Neural cell (in vitro differentiated cells): ENCODE data around the gene NSFL1C. TPM values are rescaled to one million over a fixed set of nuclear protein-coding genes. Genes with fewer than 3 reads are reported as not detected.

Experiments
- H2AFZ ChIP-seq: fragments of 200-600, 300-800 bp; sonication (generic), shearing (Covaris generic); 2 replicates; pipeline ENCODE4 v1.6.0; 2014; ENCODE audit warnings: low read depth, mild to moderate bottlenecking, antibody characterized with exemption, low read length, moderate library complexity
- H3F3A ChIP-seq: fragments of 200-600 bp; shearing (Covaris generic); 2 replicates; pipeline ENCODE4 v1.6.1; 2016; ENCODE audit warnings: mild to moderate bottlenecking, moderate library complexity, mixed read lengths, antibody characterized with exemption, low read length; ENCODE audit not compliant: insufficient read depth, poor library complexity, severe bottlenecking
- H3K27ac ChIP-seq: fragments of 200-600, 300-800 bp; sonication (generic), shearing (Covaris generic); 2 replicates; pipeline ENCODE4 v1.5.1; 2014; ENCODE audit warnings: mild to moderate bottlenecking, low read length, moderate library complexity
- H3K27me3 ChIP-seq: fragments of 300-800, 200-600 bp; sonication (generic), shearing (Covaris generic); 2 replicates; pipeline ENCODE4 v1.6.0; 2014; ENCODE audit warnings: mild to moderate bottlenecking, low read depth, low read length, moderate library complexity; ENCODE audit not compliant: insufficient read depth
- H3K36me3 ChIP-seq: fragments of 300-800, 200-600 bp; sonication (generic), shearing (Covaris generic); 2 replicates; pipeline ENCODE4 v1.5.1; 2014; ENCODE audit warnings: mild to moderate bottlenecking, antibody characterized with exemption, low read length, moderate library complexity; ENCODE audit not compliant: insufficient read depth
- H3K4me2 ChIP-seq: fragments of 300-800, 200-600 bp; sonication (generic), shearing (Covaris generic); 2 replicates; pipeline ENCODE4 v1.6.0; 2014; ENCODE audit warnings: mild to moderate bottlenecking, low read length
- H3K4me3 ChIP-seq: fragments of 300-800, 200-600 bp; sonication (generic), shearing (Covaris generic); 2 replicates; pipeline ENCODE4 v1.5.1; 2014; ENCODE audit warnings: mild to moderate bottlenecking, low read length, moderate library complexity
- H3K79me2 ChIP-seq: fragments of 200-600 bp; shearing (Covaris generic); replicated peaks from 2 replicates; pipeline ENCODE4 v1.6.0; 2014; ENCODE audit warnings: mild to moderate bottlenecking, low read length, moderate library complexity; ENCODE audit not compliant: insufficient read depth
- H3K9ac ChIP-seq: fragments of 300-800, 200-600 bp; sonication (generic), shearing (Covaris generic); 2 replicates; pipeline ENCODE4 v1.6.1; 2016; ENCODE audit warnings: mild to moderate bottlenecking, low read length, mixed read lengths
- H3K9me2 ChIP-seq: fragments of 200-600 bp; shearing (Covaris generic); 2 replicates; pipeline ENCODE4 v1.6.1; 2016; ENCODE audit warnings: mild to moderate bottlenecking, low read length, mixed read lengths; ENCODE audit not compliant: insufficient read depth
- H3K9me3 ChIP-seq: fragments of 200-600, 300-800 bp; sonication (generic), shearing (Covaris generic); 2 replicates; pipeline ENCODE4 v1.6.1; 2016; ENCODE audit warnings: mild to moderate bottlenecking, mixed run types, low read length, moderate library complexity, mixed read lengths
- H4K20me1 ChIP-seq: fragments of 200-600 bp; shearing (Covaris generic); 2 replicates; pipeline ENCODE4 v1.6.1; 2016; ENCODE audit warnings: mild to moderate bottlenecking, mixed run types; ENCODE audit not compliant: insufficient read depth
- CTCF ChIP-seq: fragments of 450-650 bp; IDR thresholded peaks from 2 replicates; pipeline ENCODE4 v1.5.1; 2014; ENCODE audit warnings: antibody characterized with exemption, mild to moderate bottlenecking, moderate library complexity; ENCODE audit not compliant: poor library complexity, severe bottlenecking
- EP300 ChIP-seq: fragments of 450-650 bp; conservative IDR thresholded peaks from 2 replicates; pipeline ENCODE4 v1.6.1; 2014; ENCODE audit warnings: antibody characterized with exemption, mild to moderate bottlenecking, moderate library complexity; ENCODE audit not compliant: poor library complexity, severe bottlenecking
- EZH2 ChIP-seq: fragments of 200-600, 300-800 bp; shearing (Covaris generic), sonication (generic); IDR thresholded peaks from 2 replicates; pipeline ENCODE4 v1.6.1; 2014; ENCODE audit warnings: antibody characterized with exemption, low read length, borderline replicate concordance, mild to moderate bottlenecking; ENCODE audit not compliant: insufficient read depth, poor library complexity, severe bottlenecking
- MXI1 ChIP-seq: fragments of 450-650 bp; conservative IDR thresholded peaks from 2 replicates; pipeline ENCODE4 v1.6.1; 2014; ENCODE audit warnings: antibody characterized with exemption, mild to moderate bottlenecking; ENCODE audit not compliant: poor library complexity, severe bottlenecking
- POLR2AphosphoS5 ChIP-seq: IDR thresholded peaks from 2 replicates; pipeline ENCODE4 v1.6.1; 2012
- RAD21 ChIP-seq: fragments of 450-650 bp; conservative IDR thresholded peaks from 2 replicates; pipeline ENCODE4 v1.6.1; 2014; ENCODE audit warnings: antibody characterized with exemption, mild to moderate bottlenecking, moderate library complexity
- REST ChIP-seq: IDR thresholded peaks from 2 replicates; pipeline ENCODE4 v1.6.1; 2012; ENCODE audit warnings: borderline replicate concordance
- SMC3 ChIP-seq: fragments of 450-650 bp; conservative IDR thresholded peaks from 2 replicates; pipeline ENCODE4 v1.6.1; 2014; ENCODE audit warnings: antibody characterized with exemption, mild to moderate bottlenecking, moderate library complexity; ENCODE audit not compliant: poor library complexity
- TAF1 ChIP-seq: IDR thresholded peaks from 2 replicates; pipeline ENCODE4 v1.6.1; 2012; ENCODE audit warnings: low read depth
- polyA plus RNA-seq: library from polyadenylated mRNA; depleted of rRNA; stranded (reverse); fragments of >200 nt; gene quantifications from 2 replicates; pipeline ENCODE4 v1.2.3, GENCODE V29; 2014

Gene NSFL1C
- polyA plus RNA-seq, 1 donor from 2014 or later: 48.7 TPM

GRCh38 chr20:1431158-1431557 is 35.5 kb downstream of the NSFL1C start:
- Histone ChIP-seq H3K9ac (no peak overlapping the region), H3K27ac (no peak overlapping the region), H4K20me1 (no peaks in the 10 kb centered on the region), H3K9me3 (peaks cover 5% of the 10 kb centered on the region), H3K4me3 (no peak overlapping the region), H2AFZ (no peak overlapping the region), H3K9me2 (no peaks in the 10 kb centered on the region), H3K4me2 (no peak overlapping the region), H3K79me2 (no peaks in the 10 kb centered on the region), H3K27me3 (no peaks in the 10 kb centered on the region), H3K36me3 (no peaks in the 10 kb centered on the region), H3F3A (no peaks in the 10 kb centered on the region)
- TF ChIP-seq SMC3 (no peak), REST (no peak), MXI1 (no peak), CTCF (no peak), EZH2 (no peak), EP300 (no peak), TAF1 (no peak), POLR2AphosphoS5 (no peak), RAD21 (no peak)

- Histone ChIP-seq H2AFZ (no peak overlapping the region), H3K27ac (no peak overlapping the region), H3K9ac (no peak overlapping the region), H3K36me3 (no peaks in the 10 kb centered on the region), H3F3A (no peaks in the 10 kb centered on the region), H3K79me2 (no peaks in the 10 kb centered on the region), H3K4me2 (no peak overlapping the region), H3K27me3 (no peaks in the 10 kb centered on the region), H3K9me2 (no peaks in the 10 kb centered on the region), H3K4me3 (no peak overlapping the region), H4K20me1 (no peaks in the 10 kb centered on the region), H3K9me3 (peaks cover 5% of the 10 kb centered on the region)
- TF ChIP-seq EZH2 (no peak), CTCF (no peak), MXI1 (no peak), SMC3 (no peak)
These were observed 36.6 kb downstream of the NSFL1C start for GRCh38 chr20:1430004-1430451.
